Left ventricle myocardium superior (tissue), 1 donor: ENCODE measurements around the gene CNNM1. TPM values are rescaled to one million over a fixed set of nuclear protein-coding genes. Genes with fewer than 3 reads are reported as not detected.

Experiments
- ATAC-seq: fragments of 200-7000 bp; cut with Tn5 transposase; one replicate; pipeline ENCODE4 v1.9.1; 2020; ENCODE audit warnings: mild to moderate bottlenecking, moderate library complexity
- DNase-seq: peaks from one replicate; pipeline ENCODE4 v3.0.0-alpha.2; 2020
- intact Hi-C: fragments of 100-400 bp; cut with micrococcal nuclease; formaldehyde crosslinking; loops from one replicate; pipeline ENCODE4 v1.11.0; 2022
- total RNA-seq: library from RNA; stranded (reverse); fragmentation: NEBNext Ultra II Directional; extraction: Animal tissue kit (Norgen Biotek cat#: 25700); gene quantifications from one replicate; pipeline ENCODE4 v1.2.1, GENCODE V29; 2021
- donor health status: DM: no; HTN: yes; CAD: no; lungs with severe emphysema.

CNNM1 gene
- total RNA-seq, 1 donor from 2014 or later: 0.10 TPM

DNA sequence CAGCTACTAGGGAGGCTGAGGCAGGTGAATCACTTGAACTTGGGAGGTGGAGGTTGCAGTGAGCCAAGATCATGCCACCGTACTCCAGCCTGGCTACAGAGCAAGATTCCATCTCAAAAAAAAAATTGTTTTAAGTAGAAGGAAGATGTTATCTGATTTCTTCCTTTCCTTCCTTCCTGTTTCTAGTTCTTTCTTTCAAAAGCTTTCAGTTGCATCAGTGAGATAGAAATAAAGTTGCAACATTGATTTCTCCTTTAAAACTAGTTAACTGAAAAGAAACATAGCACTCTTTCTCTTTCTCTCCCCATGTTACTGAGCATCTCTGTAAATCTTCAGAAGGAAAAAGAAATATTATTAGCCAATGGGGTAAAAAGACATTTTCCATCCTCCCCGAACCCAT is 37.5 kb downstream of the CNNM1 start:
- ATAC-seq (no peak), DNase-seq (no peak)
- intact Hi-C loops: no loop called here

- DNase-seq (no peak), ATAC-seq (no peak)
- intact Hi-C loops: no loop called here
Measured at GRCh38 chr10:99368646-99369045, 39.5 kb downstream of the CNNM1 start.

DNA sequence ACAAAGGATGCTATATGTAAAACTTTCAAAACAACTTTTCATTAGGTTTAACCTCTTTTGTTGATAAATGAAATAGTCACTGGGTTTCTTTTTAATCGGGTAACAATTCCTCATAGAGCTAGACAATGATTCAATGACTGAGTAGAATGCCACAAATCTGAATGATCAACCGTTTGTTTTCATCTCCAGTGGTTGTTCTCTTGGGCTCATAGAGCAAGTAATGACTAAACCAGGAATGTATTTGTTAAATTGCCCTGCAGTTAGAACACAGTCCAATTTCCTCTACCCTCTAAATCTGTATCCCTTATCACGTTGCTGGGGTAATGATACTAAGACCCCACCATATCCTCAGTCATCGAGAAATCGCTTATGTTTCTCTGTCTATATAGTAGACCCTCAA is 40.0 kb downstream of the CNNM1 start:
- no peak for DNase-seq
- intact Hi-C loops: no loop called here
- no peak for ATAC-seq

DNA sequence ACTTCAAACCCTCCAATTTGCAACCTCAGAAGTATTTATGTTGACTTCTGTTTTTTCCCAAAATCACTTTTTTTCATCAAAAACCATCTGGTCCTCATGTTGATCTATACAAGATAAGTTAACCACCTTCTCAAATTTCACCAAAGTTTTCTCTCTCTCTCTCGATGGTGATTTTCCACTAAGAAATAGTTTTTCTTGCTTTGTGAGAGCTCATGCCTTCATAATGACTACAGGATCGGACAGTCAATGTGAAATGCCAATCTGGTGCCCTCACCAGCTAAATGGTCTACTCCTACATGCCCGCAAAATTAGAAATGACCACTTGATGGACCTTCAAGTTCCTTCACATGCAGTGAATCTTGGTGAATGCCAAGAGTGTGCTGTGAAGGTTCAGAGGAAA is 40.4 kb downstream of the CNNM1 start:
- intact Hi-C loops: no loop called here
- DNase-seq (no peak), ATAC-seq (no peak)

DNA sequence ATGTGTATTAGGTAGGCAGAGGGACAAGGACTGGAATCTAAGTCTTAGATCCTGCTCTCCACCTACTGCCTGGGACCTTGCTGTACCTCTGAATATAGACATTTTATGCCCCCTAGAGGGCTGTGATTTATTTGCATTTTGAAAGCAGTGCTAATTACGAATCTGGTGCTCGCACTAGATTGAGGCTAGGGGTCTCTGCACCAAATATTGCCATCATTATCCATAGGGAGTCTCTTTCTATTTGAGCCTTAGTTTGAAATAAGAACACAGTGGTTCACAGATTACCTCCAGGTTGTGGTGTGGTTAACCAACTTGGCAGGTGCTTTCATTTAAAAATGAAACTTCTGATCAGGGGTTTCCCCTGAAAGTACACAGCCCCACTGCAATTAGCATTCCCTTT is 41.8 kb downstream of the CNNM1 start:
- intact Hi-C loops: no loop called here
- ATAC-seq (peak; percentile 38), DNase-seq (no peak)

GRCh38 chr10:99372546-99373271 is 43.6 kb downstream of the CNNM1 start:
- intact Hi-C loops: no loop called here
- DNase-seq: no peak
- peak; percentile 33 for ATAC-seq

GRCh38 chr10:99374526-99374925 is 45.4 kb downstream of the CNNM1 start:
- ATAC-seq (no peak), DNase-seq (peak; percentile 46)
- intact Hi-C loops: no loop called here

GRCh38 chr10:99374972-99375371 is 45.8 kb downstream of the CNNM1 start:
- ATAC-seq (no peak), DNase-seq (no peak)
- intact Hi-C loops: no loop called here

- ATAC-seq (no peak), DNase-seq (no peak)
- intact Hi-C loops: no loop called here
Measured at GRCh38 chr10:99375426-99375825, 46.3 kb downstream of the CNNM1 start.

- DNase-seq (no peak), ATAC-seq (no peak)
- intact Hi-C loops: no loop called here
Measured at GRCh38 chr10:99382176-99382575, 53.0 kb downstream of the CNNM1 start.

- ATAC-seq: no peak
- intact Hi-C loops: no loop called here
Measured at GRCh38 chr10:99387071-99387470, 57.9 kb downstream of the CNNM1 start.

DNA sequence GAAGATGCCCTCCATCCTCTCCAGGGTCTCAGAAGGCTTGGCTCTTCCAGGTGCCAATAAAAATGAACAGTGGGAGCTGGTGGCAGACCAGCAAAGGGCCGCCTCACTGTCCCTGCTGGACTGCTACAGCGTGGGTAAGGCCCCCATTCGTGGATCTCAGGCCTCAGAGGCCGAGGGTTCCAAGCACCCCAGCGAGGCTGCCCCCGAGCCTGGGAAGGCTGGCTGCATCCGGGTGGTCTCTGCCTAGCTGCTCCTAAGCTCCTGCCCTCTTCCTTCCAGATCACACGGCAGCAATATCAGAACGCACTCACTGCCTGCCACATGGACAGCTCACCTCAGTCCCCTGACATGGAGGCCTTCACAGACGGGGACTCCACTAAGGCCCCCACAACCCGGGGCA is 58.4 kb downstream of the CNNM1 start:
- intact Hi-C loops: no loop called here
- ATAC-seq (no peak), DNase-seq (no peak)

More at GRCh38 chr10:99387071-99387470, 57.9 kb downstream of the CNNM1 start:
- DNase-seq: no peak

DNA sequence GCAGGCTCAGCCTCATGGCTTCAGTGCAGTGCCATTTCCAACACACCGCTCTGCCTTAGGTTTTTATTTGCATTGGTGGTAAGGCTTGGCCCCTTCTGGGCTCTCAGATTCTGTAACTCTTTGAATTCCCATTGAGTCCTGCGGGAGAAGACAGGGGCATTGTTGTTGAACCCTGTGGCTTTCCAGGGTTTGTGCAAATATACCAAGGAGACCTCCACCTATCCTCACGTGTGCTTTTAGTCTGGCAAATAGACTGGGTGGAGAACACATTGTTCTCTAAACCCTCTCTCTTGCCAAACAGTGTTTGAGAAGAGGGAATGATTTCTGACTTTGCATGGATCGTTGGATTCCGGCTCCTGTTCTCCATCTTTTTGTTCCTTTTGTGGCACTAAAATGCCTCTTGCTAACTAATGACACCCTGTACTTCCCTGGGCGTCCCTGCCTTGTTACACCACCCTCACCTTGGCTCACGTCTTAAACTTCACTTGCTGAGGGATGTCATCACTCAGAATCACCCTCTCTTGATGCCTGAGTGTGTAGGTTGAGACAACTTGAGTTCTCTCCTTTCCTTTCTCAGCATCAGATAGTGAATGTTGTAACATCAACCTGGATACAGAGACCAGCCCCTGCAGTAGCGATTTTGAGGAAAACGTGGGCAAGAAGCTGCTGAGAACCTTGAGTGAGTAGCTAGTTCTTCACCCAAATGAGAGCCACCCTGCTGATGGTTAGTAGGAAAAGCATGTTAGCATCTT is 60.7 kb downstream of the CNNM1 start:
- intact Hi-C loops: no loop called here
- DNase-seq: no peak
- ATAC-seq: no peak

DNA sequence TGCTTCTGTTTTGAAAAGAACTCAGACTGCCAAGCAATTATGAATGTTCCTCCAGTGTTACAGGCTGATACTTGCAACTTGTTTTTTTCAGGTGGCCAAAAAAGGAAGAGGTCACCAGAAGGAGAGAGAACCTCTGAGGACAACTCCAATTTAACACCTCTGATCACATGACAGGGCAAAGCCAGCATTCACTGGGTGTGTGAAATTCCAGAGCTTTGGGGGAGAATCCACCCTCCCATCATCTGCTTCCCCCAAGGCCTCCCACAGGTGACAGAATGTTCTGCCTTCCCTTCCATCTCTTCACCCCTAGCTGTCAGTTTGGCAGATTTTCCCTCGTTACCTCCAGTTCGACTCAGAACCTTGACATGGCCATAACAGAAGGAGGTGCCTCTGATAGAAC is 62.2 kb downstream of the CNNM1 start:
- intact Hi-C loops: no loop called here
- ATAC-seq: peak; percentile 31
- no peak for DNase-seq

DNA sequence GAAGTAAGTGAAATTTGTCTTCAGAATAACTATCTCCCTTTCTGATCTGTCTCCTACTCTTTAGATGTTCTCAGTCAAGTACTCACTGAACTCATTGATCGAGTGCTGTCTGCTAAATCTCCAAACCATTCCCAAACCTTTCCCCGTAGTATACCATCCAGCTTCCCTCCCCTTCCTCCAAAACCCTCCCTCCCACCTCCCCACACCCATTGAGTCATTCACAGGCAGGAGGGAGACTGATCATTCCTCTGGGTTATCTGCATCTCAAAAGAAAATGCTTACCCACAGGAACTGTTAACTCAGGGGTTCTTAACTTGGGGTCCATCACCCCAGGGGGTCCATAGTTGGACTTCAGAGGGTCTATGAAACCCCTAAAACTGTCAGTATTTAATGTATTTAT is 63.9 kb downstream of the CNNM1 start:
- no peak for DNase-seq
- no peak for ATAC-seq
- intact Hi-C loops: no loop called here

DNA sequence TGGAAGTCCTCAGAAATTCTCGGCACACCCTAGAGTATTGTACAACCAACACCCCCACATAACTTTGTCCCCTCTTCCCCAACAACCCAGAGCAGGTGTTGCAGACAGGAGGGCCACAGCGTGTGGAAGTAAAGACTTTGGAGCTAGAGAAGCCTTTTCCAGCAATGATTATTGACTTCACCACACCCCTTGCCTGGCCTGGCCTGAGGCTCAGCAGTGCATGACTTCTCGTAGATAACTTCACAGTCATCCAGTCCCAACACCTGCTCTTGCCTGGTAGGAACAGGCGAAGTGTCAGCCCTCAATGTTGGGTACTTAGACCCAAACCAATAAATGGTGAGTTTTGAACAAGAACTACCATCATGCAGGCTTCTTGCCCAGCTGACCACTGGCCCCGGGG is 64.5 kb downstream of the CNNM1 start:
- ATAC-seq (no peak), DNase-seq (no peak)
- intact Hi-C loops: no loop called here

DNA sequence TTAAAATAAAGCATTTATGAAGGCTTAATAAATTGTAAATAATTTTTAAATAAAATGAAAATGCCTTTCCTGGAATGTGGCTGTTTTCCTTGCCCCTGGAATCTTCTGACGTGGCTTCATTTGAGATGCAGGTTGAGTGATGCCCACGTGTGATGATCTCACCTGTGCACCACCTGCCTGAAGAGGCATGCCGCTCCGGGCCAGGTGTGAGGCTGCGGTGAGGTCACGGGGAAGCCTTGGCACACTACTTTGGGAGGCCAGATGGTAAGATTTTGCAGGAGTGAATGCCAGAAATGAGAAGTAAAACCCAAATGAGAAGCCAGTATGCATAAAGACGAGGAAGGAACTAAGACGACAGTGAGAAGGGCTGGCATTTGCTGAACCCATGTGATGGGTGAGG is 65.1 kb downstream of the CNNM1 start:
- intact Hi-C loops: no loop called here
- ATAC-seq (no peak), DNase-seq (no peak)

DNA sequence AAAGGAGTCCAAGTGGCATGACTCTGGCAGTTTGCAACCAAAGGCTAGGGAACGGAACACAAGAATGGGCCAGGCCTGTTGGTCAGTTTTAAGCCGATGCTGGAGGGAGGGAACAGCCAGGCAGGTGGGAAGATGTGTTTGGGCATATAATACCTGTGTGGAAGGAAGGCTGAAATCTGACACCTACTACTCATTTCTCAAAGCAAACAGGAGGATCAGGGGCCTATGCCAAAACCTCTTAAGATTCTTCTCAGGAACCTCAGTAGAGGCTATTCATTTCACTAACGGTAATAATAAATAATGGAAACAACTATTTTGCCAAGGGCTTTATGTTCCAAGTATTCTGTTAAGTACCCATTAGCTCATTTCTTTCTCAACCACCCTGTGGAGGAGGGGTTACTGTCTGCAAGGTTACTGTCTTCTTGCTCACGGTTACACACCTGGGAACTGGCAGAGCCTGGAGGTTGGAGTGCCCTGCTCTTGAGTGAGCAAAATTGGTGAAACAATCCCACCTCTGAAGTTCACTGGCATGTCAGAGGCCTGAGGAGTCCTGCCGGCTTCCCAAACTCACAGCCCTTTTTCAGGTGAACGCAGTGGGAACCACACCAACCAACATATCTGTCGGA is 65.7 kb downstream of the CNNM1 start:
- DNase-seq: no peak
- ATAC-seq: no peak
- intact Hi-C loops: no loop called here

DNA sequence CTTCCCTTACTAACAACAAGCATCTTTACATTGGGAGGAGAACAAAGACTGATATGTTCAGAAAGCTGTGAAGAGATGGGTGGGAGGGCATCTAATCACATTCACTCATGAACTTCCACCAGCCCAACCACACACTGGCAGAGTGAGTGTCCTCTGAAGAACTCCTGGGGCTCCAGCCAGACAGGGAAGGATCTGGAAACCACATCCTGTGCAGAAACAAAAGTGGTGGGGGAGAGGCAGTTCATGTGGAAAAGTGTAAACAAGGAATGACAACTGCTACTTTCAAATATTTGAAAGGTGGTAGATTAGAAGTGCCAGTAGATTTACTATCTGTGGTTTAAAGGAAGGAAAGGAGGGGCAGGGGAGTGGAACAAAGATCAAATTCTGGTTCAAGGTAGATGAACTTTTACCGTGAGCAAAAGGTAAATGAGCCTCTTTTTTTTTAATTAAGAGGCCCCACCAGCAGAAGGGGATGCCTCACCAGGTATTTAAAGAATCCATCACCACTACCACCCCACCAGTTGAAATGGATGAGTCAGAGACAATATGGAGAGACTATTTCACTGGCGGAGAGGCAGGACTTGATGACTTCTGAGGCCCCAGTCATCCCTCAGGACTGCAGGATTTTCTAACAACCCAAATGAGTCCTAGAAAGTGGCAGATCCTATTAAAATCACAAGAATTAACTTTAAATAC is 66.7 kb downstream of the CNNM1 start:
- no peak for DNase-seq
- intact Hi-C loops: no loop called here
- peak; percentile 24 for ATAC-seq

DNA sequence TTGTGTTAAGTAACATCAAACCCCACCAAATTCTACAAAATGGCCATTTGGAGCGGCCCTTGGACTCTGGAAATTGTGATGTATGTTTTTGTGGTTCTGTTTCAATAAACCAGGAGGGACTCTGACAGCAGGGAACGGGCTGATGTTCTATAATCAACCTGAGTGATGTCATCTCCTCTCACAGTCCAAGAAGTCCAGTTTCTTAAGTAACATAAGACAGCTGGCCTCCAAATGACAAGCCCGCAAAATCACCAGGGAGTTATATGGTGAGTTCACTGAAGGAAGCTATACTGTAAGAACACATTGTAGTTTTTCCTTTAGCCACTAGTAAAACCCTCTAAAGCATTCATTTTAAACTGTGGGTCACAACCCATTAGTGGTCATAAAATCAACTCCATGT is 67.3 kb downstream of the CNNM1 start:
- intact Hi-C loops: no loop called here
- no peak for DNase-seq
- no peak for ATAC-seq
